Occipital lobe (tissue), 3 donors: ENCODE data around the gene HTR2B. TPM values are rescaled to one million over a fixed set of nuclear protein-coding genes. Genes with fewer than 3 reads are reported as not detected.
"Not testable (repeated sequence)": the region's sequence is repeated elsewhere in the genome, so short reads cannot be mapped to it uniquely, and the experiment has no call there.

Source experiments
- DNase-seq: peaks from one replicate; lab custom pipeline; 2025; lab: John Stamatoyannopoulos, UW
- small RNA-seq: library from RNA; depleted of rRNA; stranded (forward); fragments of <200 nt; gene quantifications from one replicate; pipeline ENCODE3, GENCODE V24; 2014
- total RNA-seq: library from RNA; depleted of rRNA; stranded (reverse); fragments of >200 nt; gene quantifications from one replicate; pipeline ENCODE4 v1.2.3, GENCODE V29; 2014

HTR2B gene
- total RNA-seq, 1 donor from 2014 or later, result 0.62 TPM

DNA sequence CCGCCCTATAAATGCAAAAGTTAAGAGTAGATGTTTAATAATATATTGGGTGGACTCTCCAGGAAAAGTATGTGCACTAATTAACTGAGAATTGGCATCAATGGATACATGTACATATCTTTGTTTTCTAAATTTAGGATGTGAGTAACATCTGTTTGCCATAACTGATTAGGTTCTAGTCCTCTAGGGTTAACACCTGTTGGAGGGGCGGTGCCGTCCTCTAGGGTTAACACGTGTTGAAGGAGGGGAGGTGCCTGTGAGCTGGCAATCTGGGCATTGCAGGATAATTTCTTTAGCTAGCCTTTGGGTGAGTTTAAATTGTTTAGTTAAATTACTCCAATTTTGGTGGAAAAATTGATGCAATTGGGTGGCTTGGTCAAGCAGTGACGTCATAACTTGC, 30.9 kb downstream of the HTR2B start:
- DNase-seq, result no peak

DNA sequence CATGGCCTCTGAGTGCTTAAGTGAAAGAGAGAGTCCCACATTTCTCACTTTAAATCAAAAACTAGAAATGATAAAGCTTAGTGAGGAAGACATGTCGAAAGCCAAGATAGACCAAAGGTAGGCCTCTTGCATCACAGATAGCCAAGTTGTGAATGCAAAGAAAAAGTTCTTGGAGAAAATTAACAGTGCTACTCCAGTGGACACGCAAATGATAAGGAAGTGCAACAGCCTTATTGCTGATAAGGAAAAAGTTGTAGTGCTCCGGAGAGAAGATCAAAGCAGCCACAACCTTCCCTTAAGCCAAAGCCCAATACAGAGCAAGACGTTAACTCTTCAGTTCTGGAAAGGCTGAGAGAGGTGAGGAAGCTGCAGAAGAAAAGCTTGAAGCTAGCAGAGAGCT, 36.1 kb downstream of the HTR2B start:
- DNase-seq, result no peak

DNA sequence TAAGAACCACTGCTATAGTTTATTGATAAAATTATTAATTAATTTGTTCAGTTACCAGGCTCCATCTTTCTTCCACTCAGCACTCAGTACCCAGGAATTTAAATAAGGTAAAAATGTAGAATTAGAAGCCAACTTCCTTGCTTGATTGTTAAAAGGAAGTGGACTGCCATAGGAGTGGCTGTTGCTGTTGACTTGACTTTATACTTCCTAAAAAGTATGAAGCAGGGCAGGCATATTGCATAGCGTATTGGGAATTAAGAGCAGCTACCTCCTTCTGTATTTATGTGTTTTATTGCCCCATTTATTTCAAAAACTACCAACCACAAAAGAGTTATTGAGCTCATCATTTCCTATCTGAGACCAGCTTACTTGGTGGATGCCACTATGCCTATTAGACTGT, 40.3 kb downstream of the HTR2B start:
- no peak for DNase-seq

DNA sequence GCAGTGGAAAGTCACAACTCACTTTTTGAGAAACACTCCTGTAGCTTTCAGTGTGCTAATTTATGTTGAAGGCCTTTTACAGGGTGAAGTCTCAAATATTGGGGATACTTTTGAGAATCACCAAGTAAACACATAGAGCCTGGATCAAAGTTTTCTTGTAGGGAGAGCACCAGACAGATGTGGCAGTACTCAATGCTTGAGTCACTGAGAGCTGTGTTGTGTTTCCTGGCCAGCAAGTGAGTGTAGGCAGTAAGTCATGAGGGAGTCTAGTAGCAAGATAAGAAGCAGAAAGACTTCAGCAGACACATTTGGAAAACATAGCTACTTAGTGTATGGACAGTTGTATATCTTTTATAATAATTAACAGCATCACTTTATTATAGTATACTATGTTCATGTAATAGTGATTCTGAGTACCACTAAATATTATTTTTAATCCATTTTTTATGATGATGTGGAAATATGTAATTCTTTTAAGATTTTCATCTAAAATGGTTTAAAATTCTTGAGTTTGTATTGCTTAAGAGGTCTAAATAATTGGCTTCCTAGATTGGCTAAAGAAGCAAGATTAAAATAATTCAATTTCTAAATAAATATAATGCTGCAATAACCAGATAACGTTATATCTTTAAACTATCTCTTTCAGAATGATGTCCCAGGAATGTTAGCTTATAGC, 55.3 kb downstream of the HTR2B start:
- no peak for DNase-seq

DNA sequence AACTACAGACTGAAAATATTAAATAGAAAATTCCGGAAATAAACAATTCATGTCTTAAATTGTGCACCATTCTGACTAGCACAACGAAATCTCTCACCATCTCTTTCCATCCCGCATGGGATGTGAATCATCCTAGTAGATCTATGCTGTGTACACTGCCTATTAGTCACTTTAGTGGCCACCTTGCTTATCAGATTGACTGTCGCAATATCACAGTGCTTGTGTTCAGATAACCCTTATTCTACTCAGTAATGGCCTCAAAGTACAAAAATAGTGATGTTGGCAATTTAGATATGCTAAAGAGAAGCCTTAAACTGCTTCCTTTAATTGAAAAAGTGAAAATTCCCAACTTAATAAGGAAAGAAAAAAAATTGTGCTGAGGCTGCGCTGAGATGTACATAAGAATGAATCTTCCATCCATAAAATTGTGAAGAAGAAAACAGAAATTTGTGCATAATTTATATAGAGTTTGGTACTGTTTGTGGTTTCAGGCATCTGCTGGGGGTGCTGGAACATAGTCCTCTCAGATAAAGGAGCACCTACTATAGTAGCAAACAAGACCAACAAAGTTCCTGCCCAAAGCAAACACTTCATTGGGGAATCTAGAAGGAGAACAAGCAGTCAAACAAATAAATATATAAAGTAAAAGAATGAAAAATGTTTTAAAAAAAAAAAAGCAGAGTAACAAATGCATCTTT, 56.2 kb downstream of the HTR2B start:
- DNase-seq, result no peak

DNA sequence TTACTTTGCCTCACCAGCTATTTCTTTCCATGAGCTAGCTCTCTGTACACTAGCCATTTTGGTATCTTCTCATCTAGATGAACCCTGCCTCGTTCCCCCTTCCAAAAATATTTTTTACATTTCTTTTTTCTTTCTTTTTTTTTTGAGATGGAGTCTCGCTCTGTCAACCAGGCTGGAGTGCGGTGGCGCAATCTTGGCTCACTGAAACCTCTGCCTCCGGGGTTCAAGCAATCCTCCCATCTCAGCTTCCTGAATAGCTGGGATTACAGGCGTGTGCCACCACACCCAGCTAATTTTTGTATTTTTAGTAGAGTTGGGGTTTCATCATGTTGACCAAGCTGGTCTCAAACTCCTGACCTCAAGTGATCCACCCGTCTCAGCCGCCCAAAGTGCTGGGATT, 57.3 kb downstream of the HTR2B start:
- DNase-seq, result not testable (repeated sequence)

DNA sequence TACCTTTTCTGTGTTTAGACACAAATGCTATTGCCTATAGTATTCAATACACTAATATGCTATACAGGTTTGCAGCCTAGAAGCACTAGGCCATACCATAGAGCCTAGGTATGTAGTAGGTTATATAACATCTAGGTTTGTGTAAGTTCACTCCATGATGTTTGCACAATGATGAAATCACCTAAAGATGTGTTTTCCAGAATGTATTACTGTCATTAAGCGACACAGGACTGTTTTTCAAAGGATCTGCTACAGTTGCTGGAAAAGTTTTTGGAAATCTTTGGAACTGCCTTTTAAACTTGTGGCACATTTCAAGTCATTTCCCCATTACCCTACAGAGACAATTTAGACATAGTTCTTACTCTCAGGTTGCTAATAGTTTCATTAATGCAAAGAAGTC, 58.9 kb downstream of the HTR2B start:
- no peak for DNase-seq

DNA sequence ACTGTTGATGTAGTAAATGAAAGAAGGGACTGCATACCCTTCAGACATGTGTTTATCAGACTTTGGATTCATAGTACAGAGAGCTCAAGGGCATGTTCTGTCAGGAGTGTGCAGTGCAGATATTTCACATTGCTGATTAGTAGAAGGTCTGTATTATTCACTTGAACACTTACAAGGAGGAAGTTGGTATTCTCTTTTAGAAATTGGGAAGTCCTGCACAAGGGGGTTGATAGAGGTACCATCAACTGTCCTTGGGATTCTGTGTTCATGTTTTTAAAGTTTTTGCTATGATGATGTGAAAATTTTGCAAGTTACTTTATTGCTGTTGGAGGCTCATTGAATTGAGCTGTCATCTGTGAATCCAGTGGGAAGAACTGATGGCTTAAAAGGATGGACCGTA, 61.5 kb downstream of the HTR2B start:
- DNase-seq, result no peak

DNA sequence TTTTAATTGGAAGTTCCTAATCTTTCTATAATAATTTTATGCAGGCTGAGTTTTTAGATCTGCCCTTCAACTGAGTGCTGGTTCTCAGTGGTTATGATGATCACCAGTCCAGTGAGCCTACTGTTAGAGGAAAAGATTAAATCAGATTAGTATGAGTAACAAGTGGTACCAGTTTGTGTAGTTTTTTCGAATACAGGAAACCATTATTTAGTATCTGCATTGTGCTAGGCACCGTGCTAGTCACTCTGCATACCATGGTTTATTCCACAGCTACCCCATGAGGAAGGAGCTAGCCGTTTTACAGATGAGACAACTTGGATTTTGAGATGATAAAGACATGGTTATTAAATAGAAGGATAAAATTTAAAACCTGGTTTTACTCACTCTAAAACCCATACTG, 62.1 kb downstream of the HTR2B start:
- no peak for DNase-seq

DNA sequence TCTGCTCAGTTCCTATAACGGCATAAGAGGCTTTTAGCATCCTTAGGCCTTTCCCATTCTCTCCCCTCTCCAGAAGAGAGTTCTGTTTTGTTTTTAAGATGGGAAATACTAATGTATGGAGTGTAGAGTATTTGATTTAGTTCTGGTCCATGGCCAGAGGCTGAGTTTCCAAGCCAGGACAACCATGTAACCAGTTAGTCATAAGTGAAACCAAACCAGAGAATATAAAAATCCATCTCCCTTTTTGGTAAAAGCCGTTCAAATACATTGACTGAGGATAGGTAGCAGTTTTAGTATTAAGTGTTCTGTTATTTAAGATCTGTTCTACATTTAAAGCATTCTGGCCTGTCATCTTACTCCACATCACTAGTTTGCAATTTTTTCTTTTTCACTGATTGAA, 65.1 kb downstream of the HTR2B start:
- DNase-seq, result no peak

DNA sequence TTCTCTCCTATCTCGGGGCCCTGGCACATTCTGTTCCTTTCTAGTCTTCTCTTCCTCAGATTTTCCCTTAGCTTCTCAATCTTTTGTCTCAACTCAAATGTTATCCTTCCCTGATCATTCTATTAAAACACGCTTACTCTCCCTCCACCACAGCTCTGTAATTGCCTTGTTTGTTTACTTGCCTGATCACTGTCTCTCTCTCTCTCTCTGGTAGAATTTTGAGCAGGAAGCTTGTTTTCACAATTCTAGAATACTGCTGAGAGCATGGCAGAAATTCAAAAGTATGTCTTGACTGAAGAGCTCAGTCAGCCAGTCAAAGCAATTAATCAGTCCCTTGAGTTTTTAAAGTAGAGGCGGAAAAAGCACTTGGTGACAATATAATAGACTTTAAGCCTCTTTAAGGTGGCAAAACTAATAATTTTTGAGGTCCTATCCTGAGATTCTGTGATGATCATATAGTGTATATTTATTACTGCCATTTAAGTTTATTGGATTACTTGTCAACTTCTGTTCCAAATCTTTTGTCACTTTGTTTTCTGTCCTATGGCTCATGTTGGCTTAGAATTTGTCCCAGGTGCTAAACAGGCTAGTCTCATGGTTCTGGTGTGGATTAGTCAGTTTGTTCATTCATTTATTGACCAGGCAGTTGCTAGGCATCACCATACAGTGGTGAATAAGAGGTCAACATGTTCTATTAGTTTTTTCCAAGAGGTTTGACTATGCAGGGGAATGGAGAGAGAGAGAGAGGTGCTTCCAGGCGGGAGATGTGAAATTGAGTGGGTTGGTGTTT, 65.9 kb downstream of the HTR2B start:
- DNase-seq, result no peak

Small RNAs within 50 kb of the gene (small RNA-seq; reads per million reads assigned to genes)
- not detected for gene RNU1-93P

Other genes with a start within 250 kb of the HTR2B start
- not detected for gene GPR55, start 199.8 kb downstream of the HTR2B start, total RNA-seq
- not detected for gene SPATA3, start 128.9 kb downstream of the HTR2B start, total RNA-seq
- 32.4 TPM for gene C2orf72, start 87.5 kb downstream of the HTR2B start, total RNA-seq
- 111 TPM for gene PSMD1, start 68.2 kb downstream of the HTR2B start, total RNA-seq
- 16.1 TPM for gene ARMC9, start 73.6 kb upstream of the HTR2B start, total RNA-seq